HepG2 (cell line): ENCODE results near the gene S100A16. TPM values are rescaled to one million over a fixed set of nuclear protein-coding genes. Genes with fewer than 3 reads are reported as not detected.
A peak's percentile ranks its signal among the peaks of the same experiment; 100 is the strongest.

Experiments used
- CHCHD3 ChIP-seq: sonication (generic); formaldehyde crosslinking; IDR thresholded peaks from 2 replicates; pipeline ENCODE4 v1.8.0; 2022; ENCODE audit warnings: mild to moderate bottlenecking, missing genetic modification reagents, moderate library complexity
- DDIT3 ChIP-seq: sonication (generic); formaldehyde crosslinking; IDR thresholded peaks from 2 replicates; pipeline ENCODE4 v1.4.0; 2020; ENCODE audit warnings: mild to moderate bottlenecking, missing genetic modification reagents
- ERF ChIP-seq: IDR thresholded peaks from 2 replicates; pipeline ENCODE4 v1.6.1; 2018; ENCODE audit warnings: missing biosample characterization, missing genetic modification reagents
- GPBP1L1 ChIP-seq: sonication (generic); formaldehyde crosslinking; IDR thresholded peaks from 2 replicates; pipeline ENCODE4 v1.5.0; 2020; ENCODE audit warnings: mild to moderate bottlenecking, missing genetic modification reagents
- KDM1A ChIP-seq: IDR thresholded peaks from 2 replicates; pipeline ENCODE4 v1.6.1; 2016; ENCODE audit warnings: missing compliant biosample characterization
- MLX ChIP-seq: IDR thresholded peaks from 2 replicates; pipeline ENCODE4 v1.6.1; 2016
- NFAT5 ChIP-seq: sonication (generic); formaldehyde crosslinking; IDR thresholded peaks from 2 replicates; pipeline ENCODE4 v1.4.0; 2020; ENCODE audit warnings: missing genetic modification reagents
- PREB ChIP-seq: sonication (generic); formaldehyde crosslinking; IDR thresholded peaks from 2 replicates; pipeline ENCODE4 v1.4.0; 2020; ENCODE audit warnings: missing genetic modification reagents
- RXRA ChIP-seq: sonication (generic); formaldehyde crosslinking; IDR thresholded peaks from 2 replicates; pipeline ENCODE4 v1.5.1; 2020; ENCODE audit warnings: missing genetic modification reagents
- TCF12 ChIP-seq, 2 experiments: fragments of 450-650 bp in 1 of 2; sonication (generic) in 1 of 2; formaldehyde crosslinking in 1 of 2; IDR thresholded peaks; 2 replicates each; pipeline versions ENCODE4 v1.6.1 to v1.8.0; 2017 to 2022; ENCODE audit warnings: antibody characterized with exemption in 1 of 2, mild to moderate bottlenecking in 1 of 2, missing genetic modification reagents in 1 of 2, moderate library complexity in 1 of 2
- TERF1 ChIP-seq: sonication (generic); formaldehyde crosslinking; IDR thresholded peaks from 2 replicates; pipeline ENCODE4 v1.8.0; 2022; ENCODE audit warnings: mild to moderate bottlenecking, missing genetic modification reagents, moderate library complexity
- ZFY ChIP-seq: sonication (generic); formaldehyde crosslinking; IDR thresholded peaks from 2 replicates; pipeline ENCODE4 v1.4.0; 2020; ENCODE audit warnings: missing genetic modification reagents
- ZKSCAN1 ChIP-seq: fragments of 150-350 bp; IDR thresholded peaks from 2 replicates; pipeline ENCODE4 v1.6.1; 2014; ENCODE audit warnings: low read length
- ZNF256 ChIP-seq: sonication (generic); formaldehyde crosslinking; conservative IDR thresholded peaks from 2 replicates; pipeline ENCODE4 v1.4.0; 2020; ENCODE audit warnings: missing genetic modification reagents
- ZNF777 ChIP-seq: sonication (generic); formaldehyde crosslinking; IDR thresholded peaks from 2 replicates; pipeline ENCODE4 v1.4.0; 2020; ENCODE audit warnings: missing genetic modification reagents
- ZSCAN5A ChIP-seq: sonication (generic); formaldehyde crosslinking; IDR thresholded peaks from 2 replicates; pipeline ENCODE4 v1.8.0; 2022; ENCODE audit warnings: mild to moderate bottlenecking, missing genetic modification reagents, borderline replicate concordance
- polyA plus RNA-seq, 8 experiments: library from polyadenylated mRNA; depleted of rRNA in 3 of 8; stranded (reverse) in 7 of 8; unstranded in 1 of 8; fragments of >200 nt; fragmentation: Illumina TruSeq in 4 of 8; extraction: Trizol in 4 of 8; gene quantifications; 2 replicates each; pipeline versions ENCODE4 v1.2.1 to v1.2.3, GENCODE V29; 2011 to 2016; ENCODE audit warnings: low read depth in 4 of 8, missing spikeins in 1 of 8, mixed read lengths in 1 of 8; ENCODE audit not compliant: insufficient read depth in 1 of 8
- total RNA-seq, 5 experiments: library from RNA; depleted of rRNA; stranded (reverse); fragments of >200 nt; fragmentation: Illumina TruSeq; extraction: Trizol; gene quantifications; 2 replicates each; pipeline ENCODE4 v1.2.3, GENCODE V29; 2016; ENCODE audit warnings: low read depth in 1 of 5

The S100A16 gene
- total and polyA plus RNA-seq, 2 of the 13 experiments (the other 11 are each of a cell fraction or from before 2014, with no cell fraction given): 46.0 to 195 TPM

GRCh38 chr1:153608089-153608682 is 4.8 kb downstream of the S100A16 start (continued):
- TF ChIP-seq NFAT5 (CRISPR knock-in tag): no peak
- no peak for TF ChIP-seq DDIT3 (CRISPR knock-in tag)
- TF ChIP-seq ERF (CRISPR knock-in tag): peak; percentile 10; the same call in 1 of the 2 replicates
- no peak for TF ChIP-seq PREB (CRISPR knock-in tag)
- TF ChIP-seq ZFY (CRISPR knock-in tag): no peak; the same call in 1 of the 2 replicates
- TF ChIP-seq CHCHD3 (CRISPR knock-in tag): no peak
- no peak for TF ChIP-seq ZNF777 (CRISPR knock-in tag)
- no peak for TF ChIP-seq ZNF256 (CRISPR knock-in tag)
- no peak for TF ChIP-seq ZKSCAN1
- no peak for TF ChIP-seq RXRA (CRISPR knock-in tag)
- no peak for TF ChIP-seq GPBP1L1
- no peak for TF ChIP-seq ZSCAN5A
- no peak for TF ChIP-seq TERF1 (CRISPR knock-in tag)
- TF ChIP-seq KDM1A: no peak
- no peak for TF ChIP-seq MLX
- TF ChIP-seq TCF12 (IDR thresholded peaks at IDR 0.05): no peak
- TF ChIP-seq TCF12 (CRISPR knock-in tag; IDR thresholded peaks at IDR 0.05): 0 out of 2 replicates have a peak, but pooled peaks have one; percentile 60
